HG03565 (cell line): ENCODE measurements around the gene PCED1B.

Source experiments
- ATAC-seq: cut with Tn5 transposase; IDR thresholded peaks from one replicate; pipeline ENCODE4 v1.9.1; 2021; ENCODE audit warnings: mild to moderate bottlenecking, moderate library complexity; ENCODE audit not compliant: unreplicated experiment

The PCED1B gene

DNA sequence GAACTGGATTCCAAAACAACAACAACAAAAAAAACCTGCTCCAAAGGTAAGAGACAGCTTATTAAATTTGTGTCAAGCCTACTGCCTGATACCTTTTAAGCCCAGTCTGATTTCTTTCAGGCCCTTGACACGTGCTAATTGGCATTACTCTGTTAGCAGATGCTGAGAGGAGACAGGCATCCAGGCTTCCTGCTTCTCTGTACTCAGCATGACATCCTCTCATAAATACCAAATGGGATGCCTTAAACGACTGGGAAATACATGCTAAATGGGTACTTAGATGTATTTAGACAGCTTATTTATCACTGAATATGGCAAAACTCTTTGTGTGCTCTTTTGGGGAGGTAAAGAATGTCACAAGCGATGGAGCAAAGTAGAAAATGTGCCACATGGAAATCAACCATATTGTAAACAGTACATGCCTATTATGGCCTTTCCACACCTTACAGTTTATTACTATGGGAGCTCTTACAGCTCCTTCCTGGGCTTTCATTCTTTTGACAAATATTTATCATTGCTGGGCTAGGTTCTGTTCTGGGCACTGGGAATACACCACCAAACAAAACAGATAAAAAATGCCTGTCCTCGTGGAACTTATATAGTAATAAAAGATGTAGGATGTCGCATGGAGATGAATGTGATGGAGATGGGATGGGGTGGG lies 11.5 kb upstream of the PCED1B start:
- ATAC-seq, result no peak

GRCh38 chr12:47068539-47068938 lies 10.9 kb upstream of the PCED1B start:
- no peak for ATAC-seq

GRCh38 chr12:47070310-47070709 lies 9.1 kb upstream of the PCED1B start:
- ATAC-seq, result no peak

- ATAC-seq, result no peak
These were observed 8.1 kb upstream of the PCED1B start for GRCh38 chr12:47071241-47071852.

DNA sequence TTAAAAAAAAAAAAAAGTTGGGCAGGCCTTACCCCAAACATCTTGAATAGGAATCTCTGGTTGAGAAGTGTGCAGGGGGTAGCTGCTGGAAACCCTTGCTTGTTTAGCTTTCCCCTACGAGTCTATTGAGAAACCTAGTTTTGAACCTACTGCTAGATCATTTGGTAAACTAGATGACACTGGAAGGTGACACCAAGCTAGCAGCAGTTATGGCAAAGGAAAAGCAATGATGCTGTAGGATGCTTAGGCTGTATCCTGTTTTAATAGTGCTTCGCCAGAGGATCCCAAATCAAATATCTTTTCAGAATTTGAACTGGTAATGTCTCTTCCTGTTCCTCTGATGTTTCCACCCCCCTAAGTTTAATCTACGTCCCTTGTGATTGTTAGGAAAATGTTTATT lies 5.5 kb upstream of the PCED1B start:
- ATAC-seq, result no peak

DNA sequence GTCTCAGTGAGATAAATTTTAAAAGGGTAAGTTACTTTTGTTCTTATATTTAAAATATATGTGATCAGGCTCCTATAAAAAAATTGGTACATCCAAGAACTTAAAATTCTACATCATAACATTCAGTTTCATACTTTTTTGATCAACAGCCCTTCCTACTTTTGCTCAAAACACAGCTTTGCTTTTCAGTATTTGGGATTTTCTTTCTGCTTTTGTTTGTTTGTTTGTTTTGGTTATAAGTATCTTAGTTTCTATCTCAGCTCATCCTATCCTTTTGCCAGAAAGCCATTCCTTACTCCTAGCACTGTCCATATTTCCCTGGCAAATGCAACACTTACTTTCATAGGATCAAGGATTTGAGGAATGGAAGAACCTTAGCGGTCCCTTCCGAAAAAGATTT lies 4.7 kb upstream of the PCED1B start:
- ATAC-seq, result no peak

- ATAC-seq, result no peak
These were observed 4.0 kb upstream of the PCED1B start for GRCh38 chr12:47075192-47076084.

DNA sequence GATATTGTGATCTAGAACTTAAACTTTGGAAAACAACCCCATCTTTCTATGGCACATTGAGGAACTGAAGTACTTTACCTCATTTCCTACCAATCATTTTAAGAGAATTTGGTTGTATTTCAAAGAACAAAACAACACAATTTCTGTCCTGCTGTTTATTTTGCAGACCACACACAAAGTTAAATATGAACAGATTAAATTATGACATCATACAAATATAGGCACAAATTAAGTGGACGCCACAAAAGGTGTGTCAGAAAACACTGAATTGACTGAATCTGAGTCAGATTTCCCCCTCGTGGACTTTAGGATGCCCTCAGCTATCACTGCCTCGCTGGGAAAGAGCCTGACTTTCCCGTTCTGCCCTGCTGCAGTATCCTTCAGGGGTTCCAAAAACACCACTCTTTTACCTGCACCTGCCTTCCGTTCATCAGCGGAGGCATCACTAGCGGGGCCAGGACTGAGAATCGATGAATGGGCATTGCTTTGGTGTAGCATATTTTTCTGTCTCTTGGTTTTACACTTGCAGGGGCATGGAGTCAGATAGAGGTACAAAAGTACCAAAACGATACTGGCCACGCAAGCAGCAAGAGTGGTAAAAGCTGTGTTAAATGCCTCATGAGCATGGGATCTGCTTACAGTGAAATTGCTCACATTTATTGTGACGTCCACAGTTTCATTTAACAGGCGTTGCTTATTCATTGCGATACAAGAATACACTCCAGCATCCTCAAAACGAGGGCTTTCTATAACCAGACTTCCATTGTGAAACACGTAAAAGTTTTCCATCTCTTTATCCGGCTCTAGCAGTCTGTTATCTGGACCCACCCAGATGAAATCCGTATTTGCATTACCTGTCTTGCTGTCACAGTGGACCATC lies 2.0 kb upstream of the PCED1B start:
- ATAC-seq, result no peak

DNA sequence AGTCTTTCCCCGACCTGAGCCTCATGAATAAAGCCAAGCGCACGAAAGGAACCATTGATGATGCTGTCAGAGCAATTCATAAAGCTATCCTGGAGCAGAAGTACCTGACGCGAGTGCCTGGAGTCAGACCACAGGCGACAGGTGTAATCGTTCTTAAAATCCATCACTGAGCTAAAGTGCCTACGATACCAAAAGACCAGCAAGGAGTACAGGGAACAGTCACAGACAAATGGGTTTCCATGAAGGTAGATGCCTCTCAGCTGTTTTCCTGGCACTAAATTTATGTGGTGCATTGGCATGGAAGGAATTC lies 1.4 kb upstream of the PCED1B start:
- ATAC-seq, result no peak

DNA sequence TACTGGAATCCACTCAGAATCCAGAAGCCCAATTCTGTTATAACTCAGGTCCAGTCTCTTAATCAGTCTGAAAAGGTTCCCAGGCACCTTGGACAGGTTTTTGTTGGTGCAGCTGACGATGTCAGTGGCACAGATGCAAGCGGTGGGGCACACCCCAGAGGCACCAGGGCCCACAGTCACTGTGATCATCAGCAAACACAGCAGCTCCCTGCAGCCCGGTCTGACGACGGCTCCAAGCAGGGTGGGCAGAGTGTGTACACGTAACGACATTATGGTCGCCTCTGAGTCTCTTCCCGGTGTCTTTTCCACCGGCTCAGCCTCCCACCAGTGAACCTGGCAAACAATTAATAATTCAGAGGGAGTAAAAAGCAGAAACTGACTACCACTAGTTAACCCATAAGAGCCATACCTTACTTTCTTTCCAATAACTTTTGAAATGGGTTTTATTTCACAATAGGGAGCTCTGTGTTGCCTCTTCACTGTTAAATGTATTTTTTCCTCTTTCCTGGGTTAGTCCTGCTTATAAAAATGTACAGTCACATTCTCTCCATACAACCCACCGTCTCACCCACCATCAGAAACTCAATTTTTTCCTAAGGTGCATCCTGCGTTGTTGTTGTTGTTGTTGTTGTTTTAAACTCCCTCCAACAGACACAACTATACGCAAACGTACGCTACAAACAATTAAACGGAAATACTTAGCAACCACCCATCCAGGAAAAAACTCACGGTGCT lies 521 bp upstream of the PCED1B start:
- no peak for ATAC-seq

GRCh38 chr12:47079981-47080724 lies 732 bp downstream of the PCED1B start:
- peak; percentile 9 for ATAC-seq

GRCh38 chr12:47080725-47081502 lies 1.5 kb downstream of the PCED1B start:
- no peak for ATAC-seq

DNA sequence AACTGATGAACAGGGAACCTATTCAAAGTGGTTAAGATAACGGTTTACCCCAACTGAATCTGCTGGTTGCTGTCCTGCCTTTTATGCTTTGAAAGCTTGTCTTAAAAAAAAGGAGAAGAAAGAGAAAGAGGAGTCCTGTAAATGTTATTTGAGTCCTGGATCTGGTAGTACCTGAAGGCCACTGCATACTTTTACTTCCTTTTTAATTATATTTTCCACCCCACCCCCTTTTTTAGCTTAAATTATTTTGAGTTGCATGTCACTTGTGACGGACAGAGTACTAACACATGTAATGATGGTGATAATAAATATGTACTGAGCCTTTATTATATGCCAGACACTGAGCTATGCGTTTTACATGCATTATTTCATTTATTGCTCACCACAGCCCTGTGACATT lies 2.9 kb downstream of the PCED1B start:
- no peak for ATAC-seq

- ATAC-seq, result no peak
These were observed 3.6 kb downstream of the PCED1B start for GRCh38 chr12:47082796-47083621.

- ATAC-seq, result no peak
These were observed 4.8 kb downstream of the PCED1B start for GRCh38 chr12:47084172-47084571.

DNA sequence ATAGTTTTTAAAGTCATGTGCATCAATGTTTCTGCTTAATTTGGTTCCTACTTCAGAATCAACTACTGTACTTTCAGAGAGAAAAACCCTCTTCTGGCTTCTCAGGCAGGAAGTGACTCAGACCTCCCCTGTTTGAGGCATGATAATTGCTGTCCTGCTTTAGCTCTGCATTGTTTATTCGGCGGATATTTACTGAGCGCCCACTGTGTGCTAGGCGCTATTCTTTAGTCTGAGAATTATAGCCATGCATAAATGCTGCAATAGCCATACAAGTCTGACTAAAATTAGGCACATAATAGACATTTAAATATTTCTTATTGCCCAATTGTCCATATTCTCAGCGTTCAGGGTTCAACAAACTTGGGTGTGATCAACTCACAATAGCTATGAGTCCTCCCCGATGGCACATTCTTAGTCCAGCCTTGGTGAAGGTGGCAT lies 6.4 kb downstream of the PCED1B start:
- peak; percentile 61 for ATAC-seq

DNA sequence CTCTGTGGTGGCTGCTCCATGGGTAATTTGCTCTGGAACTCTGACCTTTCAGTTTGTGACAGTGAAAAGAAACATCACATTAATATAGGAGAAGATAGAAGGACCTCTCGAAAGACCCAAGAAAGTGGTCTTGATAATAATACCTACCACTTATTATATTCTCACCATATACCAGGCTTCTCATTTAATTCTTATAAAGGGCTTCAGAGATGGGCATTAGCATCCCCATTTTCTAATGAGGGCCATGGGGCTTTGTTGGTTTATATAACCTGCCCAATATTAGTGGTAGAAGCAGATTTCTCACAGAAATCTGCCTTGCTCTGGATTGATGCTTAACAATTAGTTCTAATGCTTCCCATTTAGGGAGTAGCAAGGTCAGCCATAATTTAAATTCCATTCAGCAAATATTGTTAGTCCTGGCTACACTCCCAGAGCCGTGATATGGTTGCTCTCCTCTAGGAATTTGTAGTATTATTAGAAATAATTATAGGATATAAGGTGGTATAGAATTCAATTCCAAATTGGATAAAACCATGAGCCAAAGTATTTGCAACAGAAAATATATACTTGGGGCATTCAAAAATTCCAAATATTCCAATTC lies 7.8 kb downstream of the PCED1B start:
- ATAC-seq, result no peak
